KMS-11 (cell line): ENCODE data around the gene TNK2.

ENCODE experiments used
- H2AFZ ChIP-seq: fragments of 200-600 bp; sonication (generic); 2 replicates; pipeline ENCODE4 v1.6.1; 2016; ENCODE audit warnings: antibody characterized with exemption, mixed run types, low read depth
- H3K27ac ChIP-seq: fragments of 200-600 bp; sonication (generic); 2 replicates; pipeline ENCODE4 v1.6.1; 2016; ENCODE audit warnings: mild to moderate bottlenecking, mixed run types
- H3K27me3 ChIP-seq: fragments of 200-600 bp; sonication (generic); 2 replicates; pipeline ENCODE4 v1.6.1; 2017; ENCODE audit warnings: mild to moderate bottlenecking, low read depth, mixed run types, moderate library complexity; ENCODE audit not compliant: insufficient read depth
- H3K36me3 ChIP-seq: fragments of 200-600 bp; sonication (generic); 2 replicates; pipeline ENCODE4 v1.6.1; 2017; ENCODE audit warnings: mild to moderate bottlenecking, mixed run types; ENCODE audit not compliant: insufficient read depth
- H3K4me1 ChIP-seq: fragments of 200-600 bp; sonication (generic); 2 replicates; pipeline ENCODE4 v1.6.1; 2016; ENCODE audit warnings: mild to moderate bottlenecking, low read depth, mixed run types; ENCODE audit not compliant: poor library complexity, severe bottlenecking
- H3K4me2 ChIP-seq: fragments of 200-600 bp; sonication (generic); 2 replicates; pipeline ENCODE4 v1.7.0; 2016; ENCODE audit warnings: mild to moderate bottlenecking, mixed run types
- H3K4me3 ChIP-seq: fragments of 200-600 bp; sonication (generic); IDR thresholded peaks from 2 replicates; pipeline ENCODE4 v1.6.1; 2017; ENCODE audit warnings: low read depth, low read length, mixed read lengths; ENCODE audit not compliant: insufficient read depth
- H3K79me2 ChIP-seq: fragments of 200-600 bp; sonication (generic); 2 replicates; pipeline ENCODE4 v1.6.1; 2016; ENCODE audit warnings: low read depth, mixed run types; ENCODE audit not compliant: insufficient read depth
- H3K9ac ChIP-seq: fragments of 200-600 bp; sonication (generic); 2 replicates; pipeline ENCODE4 v1.6.1; 2016; ENCODE audit warnings: mild to moderate bottlenecking, mixed run types
- H4K20me1 ChIP-seq: fragments of 200-600 bp; sonication (generic); 2 replicates; pipeline ENCODE4 v1.6.1; 2016; ENCODE audit warnings: mild to moderate bottlenecking, mixed run types; ENCODE audit not compliant: insufficient read depth
- TF ChIP-seq, protein P1 (sequence below): fragments of 200-600 bp; sonication (generic); conservative IDR thresholded peaks from 2 replicates; pipeline ENCODE4 v1.6.1; 2017; ENCODE audit warnings: low read depth, mild to moderate bottlenecking, antibody characterized with exemption, low read length, moderate library complexity, mixed read lengths

The TNK2 gene

DNA sequence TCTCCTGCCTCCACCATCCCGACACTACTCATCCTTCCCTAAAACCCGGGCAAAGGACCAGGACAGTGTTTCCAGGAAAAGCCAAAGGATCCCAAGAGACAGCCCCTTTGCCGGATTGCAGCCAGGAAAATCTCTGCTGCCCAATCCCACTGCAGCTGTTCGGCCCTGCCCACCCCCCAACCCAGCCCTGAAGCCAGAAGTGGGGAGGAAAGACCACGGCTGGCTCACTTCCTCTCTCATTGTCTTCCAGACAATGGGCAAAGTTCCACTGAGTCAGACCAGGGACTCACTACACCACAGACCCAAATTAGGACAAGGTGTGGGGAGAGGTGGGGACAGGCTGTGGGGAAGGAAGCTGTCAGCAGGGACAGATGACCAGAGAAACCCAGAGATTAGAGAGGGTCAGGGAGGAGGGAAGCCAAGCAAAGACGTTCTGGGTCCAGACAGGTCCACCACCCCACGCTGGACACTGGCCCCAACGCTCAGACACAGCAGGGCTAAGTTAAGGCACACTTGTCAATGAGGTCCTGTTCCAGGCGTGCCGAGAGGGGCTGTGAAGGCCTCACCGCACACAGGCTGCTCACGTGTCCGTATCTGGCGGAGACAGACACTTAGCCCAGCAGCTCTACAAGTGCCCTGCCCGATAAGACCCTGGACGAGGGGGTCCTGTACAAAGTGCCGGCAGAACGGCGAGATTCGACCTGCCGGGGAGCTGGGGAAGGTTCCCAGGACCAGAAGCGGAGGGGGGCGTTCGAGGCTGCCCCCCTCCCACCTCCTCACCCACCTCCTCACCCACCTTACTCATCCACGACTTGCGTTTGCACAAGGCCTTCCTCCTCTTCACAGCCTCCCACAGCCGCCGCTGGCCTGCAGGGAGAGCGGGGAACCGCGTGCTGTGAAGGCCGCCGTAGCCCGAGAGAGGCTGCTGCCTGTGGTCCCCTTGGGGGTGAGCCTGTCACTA, 21.9 kb downstream of the TNK2 start:
- Histone ChIP-seq H3K9ac (no peak overlapping the region), H3K27me3 (no peaks in the 10 kb centered on the region), H3K4me3 (no peak overlapping the region), H3K27ac (no peak overlapping the region), H2AFZ (no peak overlapping the region), H3K4me1 (no peaks in the 10 kb centered on the region), H3K79me2 (no peaks in the 10 kb centered on the region), H3K36me3 (no peaks in the 10 kb centered on the region), H4K20me1 (no peaks in the 10 kb centered on the region), H3K4me2 (no peak overlapping the region)
- TF ChIP-seq, protein P1, sequence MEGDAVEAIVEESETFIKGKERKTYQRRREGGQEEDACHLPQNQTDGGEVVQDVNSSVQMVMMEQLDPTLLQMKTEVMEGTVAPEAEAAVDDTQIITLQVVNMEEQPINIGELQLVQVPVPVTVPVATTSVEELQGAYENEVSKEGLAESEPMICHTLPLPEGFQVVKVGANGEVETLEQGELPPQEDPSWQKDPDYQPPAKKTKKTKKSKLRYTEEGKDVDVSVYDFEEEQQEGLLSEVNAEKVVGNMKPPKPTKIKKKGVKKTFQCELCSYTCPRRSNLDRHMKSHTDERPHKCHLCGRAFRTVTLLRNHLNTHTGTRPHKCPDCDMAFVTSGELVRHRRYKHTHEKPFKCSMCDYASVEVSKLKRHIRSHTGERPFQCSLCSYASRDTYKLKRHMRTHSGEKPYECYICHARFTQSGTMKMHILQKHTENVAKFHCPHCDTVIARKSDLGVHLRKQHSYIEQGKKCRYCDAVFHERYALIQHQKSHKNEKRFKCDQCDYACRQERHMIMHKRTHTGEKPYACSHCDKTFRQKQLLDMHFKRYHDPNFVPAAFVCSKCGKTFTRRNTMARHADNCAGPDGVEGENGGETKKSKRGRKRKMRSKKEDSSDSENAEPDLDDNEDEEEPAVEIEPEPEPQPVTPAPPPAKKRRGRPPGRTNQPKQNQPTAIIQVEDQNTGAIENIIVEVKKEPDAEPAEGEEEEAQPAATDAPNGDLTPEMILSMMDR: no peak

DNA sequence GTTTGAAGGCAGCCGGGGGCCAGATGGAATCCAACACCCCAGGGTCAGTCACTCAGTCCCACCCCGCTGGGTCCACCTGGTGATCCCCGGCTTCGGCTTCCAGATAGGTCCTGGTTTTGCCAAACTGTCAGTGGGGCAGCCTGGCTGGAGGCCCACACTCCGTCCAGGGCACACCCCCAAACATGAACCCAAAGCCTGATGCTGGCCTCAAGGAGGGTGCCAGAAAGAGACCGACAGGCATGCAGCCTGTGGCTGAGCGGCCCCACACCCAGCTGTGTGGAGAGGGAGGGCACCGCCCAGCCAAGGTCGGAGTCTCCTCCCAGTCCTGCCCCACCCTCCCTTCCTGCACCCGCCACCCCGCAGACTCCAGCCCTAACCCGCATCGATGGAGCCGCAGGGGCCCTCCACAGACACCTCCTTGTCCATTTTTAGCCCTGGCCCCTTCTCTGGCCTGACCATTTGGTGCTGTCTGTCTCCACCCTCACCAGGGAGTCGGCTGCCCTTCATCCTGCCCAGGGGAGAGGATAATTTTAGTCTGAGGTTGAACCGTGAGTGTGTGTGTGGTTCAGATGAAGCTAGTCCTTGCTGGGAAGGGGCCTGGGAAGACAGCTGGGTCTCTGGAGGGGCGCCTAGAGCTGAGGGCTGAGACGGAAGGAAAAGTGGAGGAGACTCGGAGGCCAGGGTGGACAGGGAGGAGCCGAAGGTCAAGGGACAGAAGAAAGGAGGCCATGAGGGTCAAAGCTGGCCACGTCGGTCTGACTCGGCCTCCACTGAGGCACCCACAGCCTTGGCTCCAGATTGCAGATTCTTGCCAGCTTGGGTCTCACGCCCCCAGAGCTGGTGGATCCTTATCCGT, 23.1 kb downstream of the TNK2 start:
- Histone ChIP-seq H3K27ac (no peak overlapping the region), H3K79me2 (no peaks in the 10 kb centered on the region), H3K4me3 (no peak overlapping the region), H3K4me1 (no peaks in the 10 kb centered on the region), H2AFZ (no peak overlapping the region), H3K36me3 (no peaks in the 10 kb centered on the region), H3K27me3 (no peaks in the 10 kb centered on the region), H3K4me2 (no peak overlapping the region), H3K9ac (no peak overlapping the region), H4K20me1 (no peaks in the 10 kb centered on the region)
- TF ChIP-seq, protein P1: no peak

DNA sequence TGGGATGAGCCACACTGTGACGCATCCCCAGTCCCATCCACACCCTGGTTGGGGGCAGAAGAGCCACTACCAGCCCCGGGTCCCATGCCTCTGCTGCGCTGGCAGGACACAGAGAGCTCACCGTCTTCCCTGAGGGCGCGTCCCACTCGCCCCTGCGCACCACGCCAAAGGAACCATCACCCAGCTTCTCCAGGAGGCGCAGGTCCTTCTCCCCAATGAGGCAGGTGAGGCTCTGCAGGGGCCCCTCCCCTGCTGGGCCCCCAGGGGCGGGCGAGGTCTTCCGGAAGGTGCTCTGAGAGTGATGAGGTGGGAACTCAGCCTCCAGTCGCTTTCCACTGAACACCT, 23.7 kb downstream of the TNK2 start:
- Histone ChIP-seq H4K20me1 (no peaks in the 10 kb centered on the region), H3K4me2 (no peak overlapping the region), H3K4me3 (no peak overlapping the region), H3K27me3 (no peaks in the 10 kb centered on the region), H3K9ac (no peak overlapping the region), H3K36me3 (no peaks in the 10 kb centered on the region), H3K27ac (no peak overlapping the region), H3K79me2 (no peaks in the 10 kb centered on the region), H2AFZ (no peak overlapping the region), H3K4me1 (no peaks in the 10 kb centered on the region)
- TF ChIP-seq, protein P1: no peak

DNA sequence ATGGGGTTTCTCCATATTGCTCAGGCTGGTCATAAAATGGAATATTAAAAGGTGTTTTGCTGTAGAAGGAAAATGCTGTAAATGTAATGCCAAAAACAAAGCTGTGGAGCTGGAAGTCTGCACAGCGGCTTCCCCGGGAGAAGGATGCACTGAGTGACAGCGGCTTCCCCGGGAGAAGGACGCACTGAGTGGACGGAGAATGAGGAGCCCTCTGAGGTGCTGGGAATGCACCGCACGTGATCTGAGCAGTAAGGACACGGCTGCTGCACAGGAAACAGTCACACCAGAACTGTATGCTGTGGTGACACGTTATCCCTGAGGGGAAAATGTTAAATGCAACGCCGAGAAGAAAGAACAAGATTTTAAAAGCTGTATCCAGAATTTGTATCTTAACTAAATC, 24.6 kb downstream of the TNK2 start:
- H2AFZ ChIP-seq: no peak overlapping the region
- H4K20me1 ChIP-seq: no peaks in the 10 kb centered on the region
- no peak overlapping the region for H3K9ac ChIP-seq
- no peak overlapping the region for H3K4me2 ChIP-seq
- H3K36me3 ChIP-seq: no peaks in the 10 kb centered on the region
- H3K79me2 ChIP-seq: no peaks in the 10 kb centered on the region
- no peaks in the 10 kb centered on the region for H3K4me1 ChIP-seq
- TF ChIP-seq, protein P1: no peak
- H3K4me3 ChIP-seq: no peak overlapping the region
- H3K27me3 ChIP-seq: no peaks in the 10 kb centered on the region
- H3K27ac ChIP-seq: no peak overlapping the region
